GM18498 (cell line): ENCODE results near the gene MEX3A.

Source experiments
- ATAC-seq: cut with Tn5 transposase; IDR thresholded peaks from one replicate; pipeline ENCODE4 v1.9.1; 2021; ENCODE audit warnings: mild to moderate bottlenecking, moderate library complexity; ENCODE audit not compliant: unreplicated experiment

The MEX3A gene

DNA sequence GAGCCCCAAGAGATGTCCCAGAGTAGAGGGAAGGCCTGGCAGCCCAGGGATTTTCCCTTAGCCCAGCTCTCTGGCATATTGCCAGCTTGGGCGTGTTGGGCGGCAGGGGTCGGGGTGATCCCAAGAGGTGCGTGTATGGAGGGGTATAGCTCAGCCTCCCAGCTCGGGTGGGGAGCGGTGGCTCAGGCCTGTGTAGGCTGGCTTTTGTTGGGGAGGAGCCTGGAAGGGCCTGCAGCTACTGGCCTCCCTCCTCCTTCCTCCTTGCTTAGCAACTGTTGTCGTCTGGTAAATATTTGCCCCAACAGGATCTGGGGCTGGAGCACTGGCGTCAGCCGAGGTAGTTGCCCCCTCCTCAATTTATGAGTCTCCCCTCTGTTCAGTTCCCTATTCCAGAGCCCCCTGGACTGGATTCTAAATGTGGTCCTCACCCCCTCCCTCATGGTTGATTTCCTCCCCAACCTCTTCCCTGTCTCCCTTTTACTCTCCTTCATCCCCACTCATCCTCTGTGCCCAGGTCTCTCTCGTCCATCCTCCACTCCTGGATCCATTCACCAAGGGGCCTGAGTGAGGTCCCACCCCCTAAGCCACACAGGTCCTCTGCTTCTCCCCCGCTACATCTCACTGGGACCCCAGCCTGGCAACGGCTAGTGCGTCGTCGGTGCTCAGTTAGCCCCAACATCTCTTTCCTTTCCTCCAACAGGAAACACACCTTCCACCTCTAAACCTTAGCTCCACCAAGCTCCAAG is 22.0 kb upstream of the MEX3A start:
- no peak for ATAC-seq

DNA sequence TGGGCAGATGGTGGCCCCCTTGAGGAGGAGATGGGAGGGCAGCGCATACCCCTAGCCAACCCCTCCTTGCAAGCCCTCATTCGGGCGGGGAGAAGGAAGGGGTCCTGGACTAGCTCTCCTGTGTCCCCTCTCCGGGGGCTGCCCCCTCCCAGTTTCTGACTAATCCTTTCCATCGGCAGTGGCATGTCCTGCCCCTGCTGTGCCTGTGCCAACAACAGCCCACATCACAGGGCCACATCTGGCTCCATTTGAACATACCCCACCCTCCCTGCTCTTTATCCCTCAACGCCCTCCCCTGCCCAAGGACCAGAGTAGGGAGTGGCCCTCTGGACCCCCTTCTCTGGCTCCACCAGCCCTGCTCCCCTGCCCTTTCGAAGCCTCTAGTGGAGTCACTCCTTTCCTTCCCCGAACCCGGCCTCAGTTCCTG is 21.3 kb upstream of the MEX3A start:
- no peak for ATAC-seq

DNA sequence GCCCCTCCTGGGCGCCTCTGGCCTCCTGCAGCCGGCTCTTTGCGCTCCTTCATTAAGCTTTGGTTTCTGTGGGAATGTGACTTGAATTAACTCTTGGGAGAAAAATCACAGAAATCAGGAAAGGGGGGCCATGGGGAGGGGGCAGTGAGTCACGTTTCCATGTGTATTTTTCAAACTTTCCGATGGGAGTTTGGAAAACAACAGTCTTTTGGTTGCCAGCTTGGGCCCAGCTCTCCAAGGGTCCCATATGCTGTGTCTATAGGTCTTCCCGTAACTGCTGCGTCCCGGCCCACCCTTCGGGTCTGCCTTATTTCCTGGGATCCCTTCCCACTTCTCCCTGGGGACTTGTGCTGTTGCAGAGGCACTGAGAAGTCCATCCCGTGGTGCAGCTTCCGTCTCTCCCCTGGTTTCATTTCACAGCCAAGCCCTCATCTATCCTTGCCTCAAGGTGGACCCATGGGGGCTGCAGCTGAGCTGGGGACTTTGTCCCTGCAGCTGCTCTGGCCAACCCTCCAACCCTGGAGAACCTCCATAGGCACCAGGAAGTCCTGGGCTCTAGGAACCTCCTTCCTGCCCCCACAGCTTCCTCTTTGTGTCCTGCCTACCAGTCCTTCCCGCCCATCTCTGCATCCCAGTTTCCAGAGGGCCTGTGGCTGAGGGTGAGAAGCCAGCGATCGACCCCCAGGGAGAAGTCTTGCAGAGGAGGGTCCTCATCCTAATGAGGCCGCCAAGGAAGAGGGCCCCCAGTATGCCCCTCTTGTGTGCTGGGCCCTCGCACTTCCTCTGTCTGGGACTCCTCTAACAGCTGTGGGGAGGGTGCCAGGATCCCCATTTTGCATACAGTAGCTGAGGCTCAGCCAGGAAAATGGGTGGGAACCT is 20.6 kb upstream of the MEX3A start:
- no peak for ATAC-seq

DNA sequence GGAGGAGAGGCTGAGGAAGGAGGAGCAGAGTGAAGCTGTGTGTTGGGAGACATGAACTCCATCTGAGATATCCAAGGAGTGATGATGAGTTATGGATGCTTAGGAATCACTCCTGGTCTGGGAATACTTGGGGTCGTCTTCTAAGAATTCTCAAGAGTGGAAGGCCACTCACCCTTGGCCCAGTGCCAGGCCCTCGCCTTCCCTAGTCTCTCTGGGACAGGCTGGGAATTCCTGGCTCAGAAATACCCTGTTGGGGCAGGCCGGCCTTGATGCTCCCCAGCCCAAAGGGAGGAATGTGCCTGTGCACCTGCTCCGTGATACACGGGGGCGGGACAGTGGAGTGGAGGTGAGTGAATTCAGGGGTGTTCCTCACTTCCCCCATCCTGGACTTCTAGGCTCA is 19.6 kb upstream of the MEX3A start:
- no peak for ATAC-seq

DNA sequence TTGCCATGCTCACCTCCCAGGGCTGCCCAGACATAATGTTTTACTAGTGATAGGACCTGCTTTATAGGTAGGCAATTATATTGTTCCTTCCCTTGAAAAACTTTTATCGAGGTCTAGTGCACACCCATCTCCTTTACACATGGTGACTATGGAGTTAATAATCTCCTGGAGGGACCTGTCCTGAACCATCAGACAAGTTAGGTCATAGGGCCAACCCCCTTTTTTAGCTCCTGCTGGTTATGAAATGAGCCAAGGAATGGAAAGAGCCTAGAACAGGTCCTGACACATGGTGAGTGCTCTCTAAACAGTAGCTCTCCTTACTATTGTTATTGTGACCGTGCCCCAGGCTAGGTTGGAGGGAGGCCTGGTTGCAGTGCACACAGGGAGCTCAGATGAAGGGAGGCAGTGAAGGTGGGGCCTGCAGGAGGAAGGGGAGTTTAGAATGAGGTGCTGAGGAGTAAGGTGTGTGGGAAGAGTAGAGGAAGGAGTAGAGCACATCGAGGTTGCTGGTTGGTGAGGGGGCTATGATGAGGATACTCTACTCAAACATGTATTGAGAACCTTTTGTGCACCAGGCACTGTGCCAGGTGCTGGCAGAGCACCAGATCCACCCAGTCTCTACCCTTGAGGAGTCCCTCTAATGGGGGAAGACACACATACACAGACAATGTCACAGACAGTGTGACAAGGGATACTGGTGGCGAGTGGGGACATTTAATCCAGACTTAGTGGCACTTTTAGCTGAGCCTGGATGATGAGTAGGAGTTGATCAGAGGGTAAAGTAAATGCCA is 18.1 kb upstream of the MEX3A start:
- ATAC-seq = no peak

DNA sequence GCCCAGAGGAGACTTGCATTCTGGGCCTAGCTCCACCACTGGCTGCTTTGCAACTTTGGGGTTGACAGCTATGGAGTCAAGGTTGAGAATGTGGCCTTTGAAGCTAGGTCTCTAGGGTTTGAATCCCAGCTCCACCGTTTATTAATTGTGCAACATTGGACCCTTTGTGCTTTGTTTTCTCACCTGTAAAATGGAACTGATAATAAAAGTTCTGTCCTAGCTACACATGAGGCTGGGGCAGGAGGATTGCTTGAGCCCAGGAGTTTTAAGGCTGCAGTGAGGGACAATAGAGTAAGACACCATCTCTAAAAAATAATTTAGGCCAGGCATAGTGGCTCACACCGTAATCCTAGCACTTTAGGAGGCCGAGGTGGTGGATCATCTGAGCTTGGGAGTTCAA is 17.0 kb upstream of the MEX3A start:
- ATAC-seq = no peak

DNA sequence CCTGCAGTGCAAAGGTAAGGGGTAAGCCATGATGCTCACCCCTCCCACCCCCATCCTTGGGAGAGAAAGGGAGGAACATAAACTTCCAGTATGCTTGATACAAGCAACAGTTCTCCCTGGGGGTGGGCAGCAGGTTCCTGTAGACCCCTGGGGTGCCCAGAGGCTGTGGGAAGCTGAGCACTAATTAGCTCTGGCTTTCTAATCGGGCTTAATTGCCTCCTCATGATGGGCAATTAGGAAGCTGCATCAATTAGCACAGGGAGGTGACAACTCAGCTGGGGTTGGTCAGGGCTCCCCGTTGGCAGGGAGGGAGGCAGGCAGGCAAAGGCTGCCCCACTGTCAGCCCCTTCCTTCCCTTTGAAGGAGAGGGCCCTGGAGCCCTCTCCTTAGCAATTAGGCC is 16.5 kb upstream of the MEX3A start:
- no peak for ATAC-seq

DNA sequence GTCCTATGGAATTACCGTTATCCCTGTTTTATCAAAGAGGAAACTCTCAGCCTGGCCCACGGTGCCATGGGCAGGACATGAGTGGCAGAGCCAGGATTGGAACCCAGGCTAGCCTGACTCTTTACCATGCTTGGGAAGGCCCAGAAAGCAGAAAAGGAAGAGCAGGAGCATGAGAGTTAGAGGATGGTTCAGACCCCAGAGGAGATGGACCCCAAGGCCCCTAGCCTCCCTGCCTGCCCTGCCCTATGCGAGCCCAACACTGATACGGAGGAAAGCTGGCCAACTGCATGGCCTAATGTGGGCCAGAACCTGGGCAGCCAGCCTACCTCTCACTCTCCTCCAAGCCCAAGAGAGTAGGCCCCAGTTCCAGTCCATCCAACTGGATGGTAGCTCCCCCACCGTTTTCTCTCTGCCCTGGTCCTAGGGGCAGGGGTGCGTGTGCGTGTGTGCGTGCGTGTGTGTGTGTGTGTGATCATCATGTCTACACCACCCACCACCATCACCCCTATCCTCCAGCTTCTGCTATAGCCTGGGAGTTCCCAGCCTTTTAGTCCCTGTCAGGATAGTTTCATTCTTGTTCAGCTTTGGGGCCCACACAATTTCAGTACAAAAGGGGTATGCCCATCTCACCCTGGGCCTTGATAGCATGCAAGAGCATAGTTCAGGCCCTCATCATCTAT is 15.4 kb upstream of the MEX3A start:
- ATAC-seq = peak; percentile 27

DNA sequence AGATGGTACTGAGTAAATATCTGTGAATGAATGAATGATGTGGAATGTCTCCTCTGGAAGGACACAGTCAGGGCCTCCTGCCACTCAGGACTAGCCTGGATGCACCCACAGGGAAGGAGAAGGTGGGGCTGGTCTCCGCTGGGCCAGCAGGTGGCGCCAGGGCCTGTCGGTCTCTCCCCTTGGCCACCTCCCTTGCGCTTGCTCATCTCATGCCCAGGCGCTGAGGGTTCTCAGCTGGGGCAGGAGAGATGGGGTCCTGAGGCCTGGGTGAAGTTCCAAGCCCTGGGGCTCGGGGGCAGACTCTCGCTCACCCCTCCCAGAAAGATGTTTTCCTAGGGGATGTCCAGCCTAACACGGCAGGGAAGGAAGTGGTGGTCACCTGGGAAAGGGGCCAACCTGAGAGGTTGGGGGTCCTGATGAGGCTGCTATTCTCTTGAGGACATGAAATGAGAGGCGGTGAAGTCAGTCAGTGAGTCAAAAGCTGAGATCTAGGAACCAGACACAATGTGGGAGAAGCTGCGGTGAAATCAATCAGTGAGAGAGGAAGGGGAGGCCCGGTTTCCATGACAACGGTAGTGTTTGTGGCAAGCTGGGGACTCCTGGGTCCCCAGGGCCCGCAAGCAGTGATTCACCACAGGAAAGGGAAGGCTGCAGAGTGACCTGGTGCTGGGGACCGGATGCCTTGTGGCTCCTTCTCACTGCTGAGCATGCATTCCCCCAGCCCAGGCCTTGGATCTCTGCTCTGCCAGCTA is 14.6 kb upstream of the MEX3A start:
- peak; percentile 63 for ATAC-seq

DNA sequence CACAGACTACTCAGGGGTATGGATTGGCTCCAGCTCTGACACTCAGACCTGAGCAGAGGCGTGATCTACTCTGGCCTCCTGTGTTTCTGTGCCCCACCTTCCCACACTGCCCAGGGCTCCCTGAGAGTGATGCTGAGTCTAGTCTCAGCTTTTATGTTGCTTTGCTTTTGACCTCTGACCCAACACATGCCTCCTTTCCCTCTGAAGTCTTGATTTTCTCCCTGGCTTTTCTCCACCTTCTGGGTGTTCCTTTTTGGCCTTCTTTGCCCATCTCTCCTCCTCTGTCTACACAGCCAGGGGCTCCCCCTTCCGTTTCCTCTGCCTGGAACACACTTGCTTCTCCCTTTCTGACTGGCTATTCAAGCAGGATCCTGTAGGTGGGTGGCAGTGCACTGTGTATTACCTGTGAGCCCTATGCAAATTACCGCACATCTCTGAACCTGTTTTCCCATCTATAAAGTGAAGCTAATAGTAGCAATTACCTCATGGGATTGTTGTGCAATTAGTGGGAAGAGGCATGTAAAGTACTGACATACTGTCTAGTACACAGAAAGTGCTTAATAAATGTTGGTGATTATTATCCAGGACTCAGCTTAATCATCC is 13.7 kb upstream of the MEX3A start:
- no peak for ATAC-seq

DNA sequence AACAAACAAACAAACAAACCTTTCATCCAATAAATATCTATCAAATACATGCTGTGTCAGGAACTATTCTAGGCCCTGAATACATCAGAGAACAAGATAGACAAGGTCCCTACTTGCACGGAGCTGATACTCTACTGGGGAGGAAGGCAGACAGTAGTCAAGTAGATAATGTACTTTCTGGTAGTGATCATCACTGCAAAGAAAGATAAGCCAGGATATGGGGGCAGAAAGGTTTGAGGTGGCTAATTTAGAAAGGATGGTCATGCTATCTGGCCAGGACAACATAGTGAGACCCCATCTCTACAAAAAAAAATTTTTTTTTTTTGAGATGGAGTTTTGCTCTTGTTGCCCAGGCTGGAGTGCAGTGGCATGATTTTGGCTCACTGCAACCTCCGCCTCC is 9.3 kb upstream of the MEX3A start:
- no peak for ATAC-seq

DNA sequence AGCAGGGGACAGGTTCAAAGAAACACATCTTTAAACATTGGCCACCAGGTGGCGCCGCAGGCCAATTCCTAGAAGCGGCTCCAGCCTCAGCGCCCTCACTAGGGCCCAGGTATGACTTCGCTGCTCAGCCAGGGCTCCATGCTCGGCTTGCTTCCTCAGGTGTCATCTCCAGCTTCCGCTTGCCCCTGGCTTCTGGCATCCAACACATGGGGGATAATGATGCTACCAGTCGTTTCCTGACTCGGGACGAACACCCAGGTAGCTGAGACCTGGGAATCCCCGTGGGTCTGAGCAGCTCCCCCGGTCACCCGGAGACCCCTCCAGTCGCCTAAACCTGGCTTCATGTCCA is 8.5 kb upstream of the MEX3A start:
- peak; percentile 64 for ATAC-seq

DNA sequence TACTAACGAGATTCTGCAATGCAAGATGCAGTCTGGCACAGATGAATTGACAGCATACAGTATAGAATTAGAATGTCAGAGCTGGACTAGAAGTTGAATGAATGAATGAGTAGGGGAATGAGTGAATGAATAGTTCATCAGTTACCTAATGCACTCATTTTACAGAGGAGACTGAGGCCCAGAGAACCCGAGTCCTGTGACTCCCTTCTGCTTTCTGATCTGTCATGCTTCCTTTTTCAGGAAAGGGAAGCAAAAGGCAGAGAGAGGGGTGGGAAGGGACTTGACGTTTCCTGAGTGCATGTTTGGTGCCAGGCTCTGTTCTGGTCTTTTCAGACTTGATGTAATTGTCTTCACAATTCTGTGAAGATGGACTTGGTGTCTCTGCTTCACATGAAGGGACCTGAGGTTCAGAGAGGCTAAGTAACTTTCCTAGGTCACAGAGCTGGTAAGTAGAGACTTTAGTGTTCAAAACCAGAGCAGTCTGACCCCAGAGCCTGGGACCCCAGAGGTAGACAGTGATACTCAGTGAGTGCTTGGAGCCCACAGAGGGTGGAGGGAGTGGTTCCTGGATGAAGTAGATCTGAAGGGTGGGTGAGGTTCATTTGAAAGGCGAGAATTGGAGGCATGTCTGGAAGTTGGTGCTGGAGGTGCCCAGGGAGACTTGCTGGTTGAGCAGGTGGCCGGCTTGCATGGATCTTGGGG is 8.0 kb upstream of the MEX3A start:
- peak; percentile 17 for ATAC-seq

DNA sequence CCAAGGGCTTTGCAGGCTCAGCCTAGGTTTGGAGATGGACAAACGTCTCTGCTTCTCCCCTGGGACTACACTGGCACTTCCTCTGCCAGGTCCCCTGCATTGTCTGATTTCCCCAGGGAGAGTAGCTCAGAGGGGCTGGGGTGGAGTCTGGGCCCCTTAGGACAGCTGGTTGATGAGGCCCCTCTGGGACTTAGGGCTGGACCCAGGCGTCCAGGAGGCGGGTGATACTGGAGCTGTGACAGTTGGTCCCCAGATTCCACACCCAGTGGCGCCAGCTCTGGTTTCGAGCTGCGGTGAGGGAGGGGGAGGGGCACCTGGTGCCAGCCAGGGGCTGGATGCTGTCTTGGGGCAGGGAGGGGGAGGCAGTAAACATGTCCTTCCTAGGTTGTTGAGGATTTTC is 7.4 kb upstream of the MEX3A start:
- ATAC-seq = no peak

DNA sequence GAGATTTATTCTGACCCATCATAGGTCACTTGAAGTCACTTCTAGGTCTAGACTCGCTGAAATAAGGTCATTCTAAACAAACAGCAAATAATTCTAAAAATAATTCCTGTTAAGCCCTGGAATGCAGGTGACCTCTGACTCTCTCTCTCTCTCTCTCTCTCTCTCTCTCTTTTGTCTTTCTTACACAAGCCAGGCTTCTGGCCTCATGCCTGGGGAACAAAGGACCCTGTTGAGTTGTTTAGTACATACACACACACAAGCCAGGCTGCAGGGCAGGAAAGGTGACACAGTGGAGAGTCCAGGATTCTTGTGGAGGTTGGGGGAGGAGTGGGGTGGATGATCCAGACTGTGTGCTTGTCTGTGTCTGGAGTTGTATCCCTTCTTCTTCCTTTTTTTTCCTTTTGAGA is 4.0 kb upstream of the MEX3A start:
- no peak for ATAC-seq

DNA sequence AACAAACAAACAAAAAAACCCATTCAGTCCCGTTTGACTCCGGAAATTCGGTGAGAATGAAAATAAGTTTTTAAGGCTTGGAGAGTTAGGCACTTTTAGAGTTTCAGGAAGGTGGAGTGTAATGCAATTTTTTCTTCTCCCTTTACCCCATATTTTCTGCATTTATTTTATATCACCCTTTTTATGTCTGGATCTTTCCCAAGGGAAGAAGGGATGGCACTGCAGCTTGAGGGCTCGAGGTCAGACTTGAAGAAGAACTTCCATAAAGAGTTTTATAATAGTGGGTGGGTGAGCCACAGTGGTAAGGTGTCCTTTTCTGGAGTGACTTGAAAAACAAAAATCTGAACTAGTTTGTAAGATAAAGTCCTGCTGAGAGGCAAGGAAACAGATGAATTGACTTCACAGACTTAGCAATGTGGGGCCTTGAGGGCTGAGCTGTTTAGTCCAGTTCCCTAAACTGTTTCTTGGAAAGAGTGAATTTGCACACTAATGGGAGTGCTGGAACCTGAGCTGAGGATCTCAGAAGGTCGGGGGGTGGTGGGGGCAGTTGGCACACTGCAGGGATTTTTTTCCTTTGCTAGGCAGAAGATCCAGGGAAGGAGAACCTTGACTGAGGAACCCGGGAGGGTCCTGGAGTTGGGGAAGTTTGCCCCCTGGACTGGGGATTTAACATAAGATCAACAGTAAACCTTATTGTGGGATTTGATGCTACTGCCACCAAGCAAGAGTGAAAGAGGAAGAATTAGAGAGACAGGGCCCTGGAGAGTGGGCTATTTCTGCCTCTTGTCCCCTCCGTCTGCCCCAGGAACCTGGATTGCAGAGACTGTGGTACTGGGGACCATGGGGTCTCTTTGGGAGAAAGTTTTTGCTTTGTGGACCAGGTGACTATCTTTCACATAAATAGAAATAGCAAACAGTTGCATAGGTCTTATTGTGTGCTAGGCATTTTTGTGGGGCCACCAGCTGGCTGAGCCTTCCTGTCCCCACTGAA is 1.8 kb upstream of the MEX3A start:
- ATAC-seq = no peak

DNA sequence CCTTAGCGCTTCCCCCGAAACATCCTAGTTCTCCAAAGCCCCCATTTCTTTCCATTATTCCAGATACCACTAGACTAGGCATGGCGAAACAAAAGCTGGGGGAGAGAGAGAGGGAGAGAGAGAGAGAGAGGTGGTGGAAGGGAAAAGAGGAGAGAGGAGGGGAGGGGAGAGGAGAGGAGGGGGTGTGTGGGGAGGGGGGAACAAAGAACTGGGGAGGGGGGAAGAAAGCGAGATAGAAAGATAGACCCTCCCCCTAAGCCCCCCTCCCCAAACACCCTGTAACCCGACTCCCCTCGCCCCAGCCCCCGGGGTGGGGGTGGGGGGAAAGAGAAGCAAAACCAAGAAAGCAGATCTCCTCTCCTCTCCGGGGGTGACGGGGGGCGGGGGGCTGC is 352 bp downstream of the MEX3A start:
- no peak for ATAC-seq
